HL-60 (cell line): ENCODE results near the gene SPATA6L.
"Not testable (repeated sequence)": the region's sequence is repeated elsewhere in the genome, so short reads cannot be mapped to it uniquely, and the experiment has no call there.

Experiments
- DNase-seq, 2 experiments: peaks; one replicate each; pipeline ENCODE4 v3.0.0-alpha.2; 2010 to 2020; ENCODE audit warnings: low read depth in 1 of 2, low spot score in 1 of 2
- H3K27ac ChIP-seq: fragments of 250-450 bp; sonication (Bioruptor Pico); replicated peaks from 2 replicates; pipeline ENCODE4 v1.5.1; 2020; ENCODE audit warnings: mild to moderate bottlenecking, moderate library complexity
- H3K27me3 ChIP-seq: fragments of 250-450 bp; sonication (Bioruptor Pico); 2 replicates; pipeline ENCODE4 v1.5.1; 2021; ENCODE audit warnings: mild to moderate bottlenecking, moderate library complexity; ENCODE audit not compliant: insufficient read depth, poor library complexity, severe bottlenecking
- H3K4me3 ChIP-seq: replicated peaks from 2 replicates; pipeline ENCODE4 v1.5.1; 2011; ENCODE audit warnings: mild to moderate bottlenecking, control low read depth, low read length; ENCODE audit not compliant: insufficient read depth
- CTCF ChIP-seq: IDR thresholded peaks from one replicate; pipeline ENCODE4 v1.5.1; 2011; ENCODE audit warnings: low read length, control low read depth, inconsistent platforms; ENCODE audit not compliant: insufficient read depth
- GABPA ChIP-seq: IDR thresholded peaks from 2 replicates; pipeline ENCODE4 v1.6.1; 2012; ENCODE audit warnings: low read depth
- POLR2AphosphoS5 ChIP-seq: IDR thresholded peaks from 2 replicates; pipeline ENCODE4 v1.6.1; 2012; ENCODE audit warnings: low read depth
- SPI1 ChIP-seq: IDR thresholded peaks from 2 replicates; pipeline ENCODE4 v1.6.1; 2012; ENCODE audit warnings: low read depth, mild to moderate bottlenecking, borderline replicate concordance
- TF ChIP-seq, protein P1 (sequence below): IDR thresholded peaks from 2 replicates; pipeline ENCODE4 v1.6.1; 2012; ENCODE audit warnings: low read depth; ENCODE audit not compliant: insufficient replicate concordance

Gene SPATA6L

DNA sequence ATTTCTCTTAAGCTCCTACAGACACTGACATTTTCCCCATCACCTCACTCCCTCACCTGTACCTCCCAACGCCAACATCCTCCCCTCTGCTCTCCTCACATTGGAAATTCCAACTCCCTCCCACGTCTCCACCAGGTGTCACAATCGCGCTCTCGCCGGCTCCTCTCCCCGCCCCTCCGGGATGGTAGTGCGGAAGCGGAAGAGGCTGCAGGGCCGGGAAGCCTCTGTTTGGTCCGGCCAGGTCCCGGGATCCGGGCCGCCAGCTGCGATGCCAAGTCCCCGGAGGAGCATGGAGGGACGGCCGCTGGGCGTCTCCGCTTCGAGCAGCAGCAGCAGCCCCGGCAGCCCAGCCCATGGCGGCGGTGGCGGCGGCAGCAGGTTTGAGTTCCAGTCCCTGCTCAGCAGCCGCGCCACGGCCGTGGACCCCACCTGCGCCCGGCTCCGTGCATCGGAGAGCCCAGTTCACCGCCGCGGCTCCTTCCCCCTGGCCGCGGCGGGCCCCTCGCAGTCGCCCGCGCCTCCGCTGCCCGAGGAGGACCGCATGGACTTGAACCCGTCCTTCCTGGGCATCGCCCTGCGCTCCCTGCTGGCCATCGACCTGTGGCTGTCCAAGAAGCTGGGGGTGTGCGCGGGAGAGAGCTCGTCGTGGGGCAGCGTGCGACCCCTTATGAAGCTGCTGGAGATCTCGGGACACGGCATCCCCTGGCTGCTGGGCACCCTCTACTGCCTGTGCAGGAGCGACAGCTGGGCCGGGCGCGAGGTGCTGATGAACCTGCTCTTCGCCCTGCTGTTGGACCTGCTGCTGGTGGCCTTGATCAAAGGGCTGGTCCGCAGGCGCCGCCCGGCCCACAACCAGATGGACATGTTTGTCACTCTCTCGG is 3.9 kb downstream of the SPATA6L start, which contains the start of gene PLPP6:
TSS of gene PLPP6 (plus strand) at position 187 of the 881 bp plus-strand sequence. CDS start at position 269, 82 bp downstream.
- no peaks in the 10 kb centered on the region for H3K27me3 ChIP-seq
- peak; percentile 59; the same call in 1 of the 2 replicates for TF ChIP-seq POLR2AphosphoS5
- peak; percentile 82 for TF ChIP-seq GABPA
- no peak for TF ChIP-seq CTCF
- peak; percentile 53; the same call in 1 of the 2 replicates for TF ChIP-seq SPI1
- TF ChIP-seq, protein P1, sequence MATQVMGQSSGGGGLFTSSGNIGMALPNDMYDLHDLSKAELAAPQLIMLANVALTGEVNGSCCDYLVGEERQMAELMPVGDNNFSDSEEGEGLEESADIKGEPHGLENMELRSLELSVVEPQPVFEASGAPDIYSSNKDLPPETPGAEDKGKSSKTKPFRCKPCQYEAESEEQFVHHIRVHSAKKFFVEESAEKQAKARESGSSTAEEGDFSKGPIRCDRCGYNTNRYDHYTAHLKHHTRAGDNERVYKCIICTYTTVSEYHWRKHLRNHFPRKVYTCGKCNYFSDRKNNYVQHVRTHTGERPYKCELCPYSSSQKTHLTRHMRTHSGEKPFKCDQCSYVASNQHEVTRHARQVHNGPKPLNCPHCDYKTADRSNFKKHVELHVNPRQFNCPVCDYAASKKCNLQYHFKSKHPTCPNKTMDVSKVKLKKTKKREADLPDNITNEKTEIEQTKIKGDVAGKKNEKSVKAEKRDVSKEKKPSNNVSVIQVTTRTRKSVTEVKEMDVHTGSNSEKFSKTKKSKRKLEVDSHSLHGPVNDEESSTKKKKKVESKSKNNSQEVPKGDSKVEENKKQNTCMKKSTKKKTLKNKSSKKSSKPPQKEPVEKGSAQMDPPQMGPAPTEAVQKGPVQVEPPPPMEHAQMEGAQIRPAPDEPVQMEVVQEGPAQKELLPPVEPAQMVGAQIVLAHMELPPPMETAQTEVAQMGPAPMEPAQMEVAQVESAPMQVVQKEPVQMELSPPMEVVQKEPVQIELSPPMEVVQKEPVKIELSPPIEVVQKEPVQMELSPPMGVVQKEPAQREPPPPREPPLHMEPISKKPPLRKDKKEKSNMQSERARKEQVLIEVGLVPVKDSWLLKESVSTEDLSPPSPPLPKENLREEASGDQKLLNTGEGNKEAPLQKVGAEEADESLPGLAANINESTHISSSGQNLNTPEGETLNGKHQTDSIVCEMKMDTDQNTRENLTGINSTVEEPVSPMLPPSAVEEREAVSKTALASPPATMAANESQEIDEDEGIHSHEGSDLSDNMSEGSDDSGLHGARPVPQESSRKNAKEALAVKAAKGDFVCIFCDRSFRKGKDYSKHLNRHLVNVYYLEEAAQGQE: no peak
- H3K27ac ChIP-seq: peak within 1 kb of the TSS; percentile 68
- peak; percentile 64 to 84 for DNase-seq
- H3K4me3 ChIP-seq: peak within 1 kb of the TSS; percentile 68

DNA sequence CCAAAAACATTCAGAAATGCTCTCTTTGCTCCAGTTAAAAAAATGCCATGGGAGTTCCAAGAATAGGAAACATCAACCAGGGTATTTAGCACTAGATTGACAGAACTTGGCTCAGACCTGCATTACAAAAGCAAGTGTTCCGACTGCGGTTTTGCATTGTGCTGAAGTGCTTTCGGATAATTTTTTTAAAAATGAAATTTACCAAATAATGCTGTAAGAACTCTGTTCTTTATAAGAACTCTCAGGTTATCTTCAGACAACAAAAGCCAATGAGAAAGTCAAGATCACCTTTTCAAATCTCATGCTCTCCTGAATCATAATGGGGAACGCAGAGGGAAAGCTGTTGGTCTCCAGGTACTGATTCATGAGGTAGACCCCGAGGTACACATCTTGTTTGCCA is 4.7 kb downstream of the SPATA6L start:
- Histone ChIP-seq H3K27me3 (no peaks in the 10 kb centered on the region), H3K4me3 (peak overlapping the region; percentile 68), H3K27ac (no peak overlapping the region)
- DNase-seq: no peak
- TF ChIP-seq CTCF (no peak), GABPA (no peak), SPI1 (no peak), POLR2AphosphoS5 (no peak)
- TF ChIP-seq, protein P1: no peak

DNA sequence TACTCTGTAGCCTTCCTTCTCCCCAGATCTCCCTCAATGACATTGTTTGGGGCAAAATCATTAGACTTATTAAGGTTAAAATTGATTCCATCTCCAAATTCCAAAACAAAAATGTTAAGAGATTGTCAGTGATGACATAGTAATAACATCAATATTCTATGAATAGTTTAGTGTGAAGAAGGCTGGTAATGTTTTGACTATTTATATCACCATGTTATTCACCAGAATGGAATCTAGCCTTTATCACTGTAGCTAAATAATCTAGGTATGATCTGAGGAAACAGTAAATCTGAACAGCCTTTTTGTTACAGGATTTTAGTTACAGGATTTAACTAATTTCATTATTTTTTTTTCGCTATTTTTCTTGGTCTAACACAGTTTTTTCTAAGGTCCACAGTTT is 5.1 kb downstream of the SPATA6L start:
- TF ChIP-seq POLR2AphosphoS5 (no peak), SPI1 (no peak), CTCF (no peak), GABPA (no peak)
- TF ChIP-seq, protein P1: no peak
- Histone ChIP-seq H3K27me3 (no peaks in the 10 kb centered on the region), H3K27ac (no peak overlapping the region), H3K4me3 (no peak overlapping the region)
- no peak for DNase-seq

GRCh38 chr9:4660665-4661064 is 5.6 kb downstream of the SPATA6L start:
- H3K4me3 ChIP-seq, H3K27ac ChIP-seq, H3K27me3 ChIP-seq, DNase-seq: not testable (repeated sequence)
